HepG2 (cell line): ENCODE results near the gene TIMP3.

Source experiments
- BRCA1 ChIP-seq: sonication (generic); formaldehyde crosslinking; IDR thresholded peaks from 2 replicates; pipeline ENCODE4 v1.4.0; 2020; ENCODE audit warnings: missing genetic modification reagents
- CREB1 ChIP-seq, 2 experiments: fragments of 450-650 bp in 1 of 2; IDR thresholded peaks; 2 replicates each; pipeline ENCODE4 v1.6.1; 2016 to 2017; ENCODE audit warnings: control low read depth in 1 of 2, mild to moderate bottlenecking in 1 of 2, missing compliant biosample characterization in 1 of 2, missing genetic modification characterization in 1 of 2
- CTCF ChIP-seq: sonication (generic); formaldehyde crosslinking; IDR thresholded peaks from 2 replicates; pipeline ENCODE4 v1.5.0; 2020; ENCODE audit warnings: mild to moderate bottlenecking, missing genetic modification reagents, moderate library complexity
- FOXA1 ChIP-seq, 2 experiments: fragments of 450-650 bp in 1 of 2; sonication (generic) in 1 of 2; formaldehyde crosslinking in 1 of 2; IDR thresholded peaks; 2 replicates each; pipeline versions ENCODE4 v1.4.0 to v1.6.1; 2016 to 2020; ENCODE audit warnings: missing genetic modification reagents in 1 of 2
- MXI1 ChIP-seq: IDR thresholded peaks from 3 replicates; pipeline ENCODE4 v1.6.1; 2012; ENCODE audit warnings: low read depth, low read length, inconsistent platforms, borderline replicate concordance
- PAXIP1 ChIP-seq: sonication (generic); formaldehyde crosslinking; conservative IDR thresholded peaks from 2 replicates; pipeline ENCODE4 v1.4.0; 2020; ENCODE audit warnings: mild to moderate bottlenecking, missing genetic modification reagents, moderate library complexity
- POLR2A ChIP-seq, 2 experiments: IDR thresholded peaks; 2 replicates each; pipeline ENCODE4 v1.6.1; 2011; ENCODE audit warnings: low read depth in 2 of 2, low read length in 2 of 2, mild to moderate bottlenecking in 1 of 2, moderate library complexity in 1 of 2; ENCODE audit not compliant: insufficient read depth in 1 of 2
- POLR2AphosphoS5 ChIP-seq: IDR thresholded peaks from 2 replicates; pipeline ENCODE4 v1.6.1; 2012; ENCODE audit warnings: low read depth, low read length
- RFX5 ChIP-seq: IDR thresholded peaks from 2 replicates; pipeline ENCODE4 v1.6.1; 2011; ENCODE audit warnings: low read depth, low read length, improper control_type of control experiment
- SP140L ChIP-seq: sonication (generic); formaldehyde crosslinking; IDR thresholded peaks from 2 replicates; pipeline ENCODE4 v1.4.0; 2020; ENCODE audit warnings: missing genetic modification reagents, borderline replicate concordance
- ZMYM2 ChIP-seq: sonication (generic); formaldehyde crosslinking; IDR thresholded peaks from 2 replicates; pipeline ENCODE4 v1.8.0; 2022; ENCODE audit warnings: mild to moderate bottlenecking, missing genetic modification reagents
- ZNF138 ChIP-seq: sonication (generic); formaldehyde crosslinking; IDR thresholded peaks from 2 replicates; pipeline ENCODE4 v1.5.0; 2020; ENCODE audit warnings: mild to moderate bottlenecking, low read depth, missing genetic modification reagents
- ZNF24 ChIP-seq: fragments of 450-650 bp; IDR thresholded peaks from 2 replicates; pipeline ENCODE4 v1.6.1; 2017; ENCODE audit warnings: antibody characterized with exemption, mild to moderate bottlenecking

GRCh38 chr22:32805361-32805881, 3.9 kb downstream of the TIMP3 start:
- no peak for TF ChIP-seq PAXIP1 (CRISPR knock-in tag)
- TF ChIP-seq FOXA1 (IDR thresholded peaks at IDR 0.05): no peak
- TF ChIP-seq FOXA1 (CRISPR knock-in tag; IDR thresholded peaks at IDR 0.05): no peak
- TF ChIP-seq RFX5: no peak
- TF ChIP-seq MXI1: no peak
- TF ChIP-seq ZNF138 (CRISPR knock-in tag): no peak
- TF ChIP-seq CTCF (CRISPR knock-in tag): no peak
- no peak for TF ChIP-seq POLR2AphosphoS5
- no peak for TF ChIP-seq POLR2A (IDR thresholded peaks at IDR 0.05; ENCODE audit: insufficient read depth in 1 of 2, low read depth in 2 of 2, low read length in 2 of 2)
- TF ChIP-seq ZNF24: no peak
- TF ChIP-seq CREB1 (IDR thresholded peaks at IDR 0.05): no peak
- no peak for TF ChIP-seq CREB1 (CRISPR knock-in tag; IDR thresholded peaks at IDR 0.05)
- no peak for TF ChIP-seq SP140L (CRISPR knock-in tag)
- no peak for TF ChIP-seq BRCA1 (CRISPR knock-in tag)
- no peak for TF ChIP-seq ZMYM2
